Liver (tissue), 3 donors: Measurements from ENCODE around the gene KIAA1586.

ENCODE experiments used
- EGR1 ChIP-seq, 2 donors: IDR thresholded peaks; 2 replicates each; pipeline ENCODE4 v1.6.1; 2016 to 2018; ENCODE audit warnings: antibody characterized with exemption in 2 of 2, low read depth in 2 of 2
- FOXA1 ChIP-seq: IDR thresholded peaks from 2 replicates; pipeline ENCODE4 v1.6.1; 2016; ENCODE audit warnings: antibody characterized with exemption
- HNF4A ChIP-seq, 2 donors: conservative IDR thresholded peaks; 2 replicates each; pipeline ENCODE4 v1.6.1; 2016; ENCODE audit warnings: antibody characterized with exemption in 2 of 2, mild to moderate bottlenecking in 2 of 2
- RAD21 ChIP-seq, 2 donors: IDR thresholded peaks; 2 replicates each; pipeline ENCODE4 v1.6.1; 2016; ENCODE audit warnings: antibody characterized with exemption in 2 of 2, mild to moderate bottlenecking in 2 of 2
- SP1 ChIP-seq: IDR thresholded peaks from 2 replicates; pipeline ENCODE4 v1.6.1; 2018; ENCODE audit warnings: antibody characterized with exemption, mild to moderate bottlenecking
- TAF1 ChIP-seq: conservative IDR thresholded peaks from 2 replicates; pipeline ENCODE4 v1.6.1; 2016; ENCODE audit warnings: antibody characterized with exemption, mild to moderate bottlenecking
- YY1 ChIP-seq: IDR thresholded peaks from 2 replicates; pipeline ENCODE4 v1.6.1; 2016; ENCODE audit warnings: antibody characterized with exemption, mild to moderate bottlenecking
- TF ChIP-seq, protein P1 (sequence below): fragments of 150-350 bp; IDR thresholded peaks from 2 replicates; pipeline ENCODE4 v1.5.1; 2017; ENCODE audit warnings: improper control_type of control experiment, low read depth, low read length; ENCODE audit not compliant: missing input control
- donor health status: healthy.
- donor health status: healthy.

DNA sequence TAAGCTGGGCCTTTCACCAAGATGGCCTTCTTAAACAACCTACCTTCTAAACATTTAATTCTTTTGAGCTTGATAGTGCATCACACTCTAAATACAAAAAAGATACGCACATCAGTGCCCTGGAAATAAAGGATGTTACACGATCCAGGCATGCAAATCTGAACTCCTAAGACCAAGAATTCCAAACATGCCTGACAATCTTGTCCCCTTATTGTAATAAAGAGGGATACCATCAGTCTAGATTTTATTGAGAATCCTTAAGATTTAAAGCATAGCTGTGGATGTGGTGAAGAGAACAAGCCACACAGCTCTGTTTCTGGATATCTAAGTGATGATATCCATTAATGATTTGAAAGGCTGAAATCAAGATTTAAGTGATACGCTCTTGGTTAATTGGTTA, 56.5 kb downstream of the KIAA1586 start:
- TF ChIP-seq FOXA1: no peak
- TF ChIP-seq, protein P1, sequence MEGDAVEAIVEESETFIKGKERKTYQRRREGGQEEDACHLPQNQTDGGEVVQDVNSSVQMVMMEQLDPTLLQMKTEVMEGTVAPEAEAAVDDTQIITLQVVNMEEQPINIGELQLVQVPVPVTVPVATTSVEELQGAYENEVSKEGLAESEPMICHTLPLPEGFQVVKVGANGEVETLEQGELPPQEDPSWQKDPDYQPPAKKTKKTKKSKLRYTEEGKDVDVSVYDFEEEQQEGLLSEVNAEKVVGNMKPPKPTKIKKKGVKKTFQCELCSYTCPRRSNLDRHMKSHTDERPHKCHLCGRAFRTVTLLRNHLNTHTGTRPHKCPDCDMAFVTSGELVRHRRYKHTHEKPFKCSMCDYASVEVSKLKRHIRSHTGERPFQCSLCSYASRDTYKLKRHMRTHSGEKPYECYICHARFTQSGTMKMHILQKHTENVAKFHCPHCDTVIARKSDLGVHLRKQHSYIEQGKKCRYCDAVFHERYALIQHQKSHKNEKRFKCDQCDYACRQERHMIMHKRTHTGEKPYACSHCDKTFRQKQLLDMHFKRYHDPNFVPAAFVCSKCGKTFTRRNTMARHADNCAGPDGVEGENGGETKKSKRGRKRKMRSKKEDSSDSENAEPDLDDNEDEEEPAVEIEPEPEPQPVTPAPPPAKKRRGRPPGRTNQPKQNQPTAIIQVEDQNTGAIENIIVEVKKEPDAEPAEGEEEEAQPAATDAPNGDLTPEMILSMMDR: no peak
- TF ChIP-seq YY1: no peak
- no peak for TF ChIP-seq TAF1
- TF ChIP-seq RAD21 (IDR thresholded peaks at IDR 0.05): no peak
- no peak for TF ChIP-seq HNF4A (conservative IDR thresholded peaks at IDR 0.05)
- no peak for TF ChIP-seq EGR1 (IDR thresholded peaks at IDR 0.05; ENCODE audit: low read depth in 2 of 2)
- TF ChIP-seq SP1: no peak
